GM06990 (cell line): ENCODE measurements around the gene VPS16.
"Not testable (repeated sequence)": the region's sequence is repeated elsewhere in the genome, so short reads cannot be mapped to it uniquely, and the experiment has no call there.

Experiments used
- DNase-seq: peaks from one replicate; pipeline ENCODE4 v3.0.0-alpha.2; 2011; ENCODE audit not compliant: insufficient read length; ENCODE audit errors: extremely low read depth
- H3K27me3 ChIP-seq: replicated peaks from 2 replicates; pipeline ENCODE4 v1.6.0; 2011; ENCODE audit warnings: low read length; ENCODE audit not compliant: control insufficient read depth, insufficient read depth
- H3K36me3 ChIP-seq: 2 replicates; pipeline ENCODE4 v1.5.1; 2011; ENCODE audit warnings: low read length; ENCODE audit not compliant: control insufficient read depth, insufficient read depth
- H3K4me3 ChIP-seq: replicated peaks from 2 replicates; pipeline ENCODE4 v1.5.1; 2011; ENCODE audit warnings: low read depth, mild to moderate bottlenecking, control low read depth, low read length
- TF ChIP-seq, protein P1 (sequence below): IDR thresholded peaks from 2 replicates; pipeline ENCODE4 v1.5.1; 2011; ENCODE audit warnings: low read length, control low read depth, mild to moderate bottlenecking, inconsistent platforms; ENCODE audit not compliant: insufficient read depth, poor library complexity, severe bottlenecking

VPS16 gene

GRCh38 chr20:2825761-2826160 is 14.8 kb upstream of the VPS16 start:
- TF ChIP-seq, protein P1, sequence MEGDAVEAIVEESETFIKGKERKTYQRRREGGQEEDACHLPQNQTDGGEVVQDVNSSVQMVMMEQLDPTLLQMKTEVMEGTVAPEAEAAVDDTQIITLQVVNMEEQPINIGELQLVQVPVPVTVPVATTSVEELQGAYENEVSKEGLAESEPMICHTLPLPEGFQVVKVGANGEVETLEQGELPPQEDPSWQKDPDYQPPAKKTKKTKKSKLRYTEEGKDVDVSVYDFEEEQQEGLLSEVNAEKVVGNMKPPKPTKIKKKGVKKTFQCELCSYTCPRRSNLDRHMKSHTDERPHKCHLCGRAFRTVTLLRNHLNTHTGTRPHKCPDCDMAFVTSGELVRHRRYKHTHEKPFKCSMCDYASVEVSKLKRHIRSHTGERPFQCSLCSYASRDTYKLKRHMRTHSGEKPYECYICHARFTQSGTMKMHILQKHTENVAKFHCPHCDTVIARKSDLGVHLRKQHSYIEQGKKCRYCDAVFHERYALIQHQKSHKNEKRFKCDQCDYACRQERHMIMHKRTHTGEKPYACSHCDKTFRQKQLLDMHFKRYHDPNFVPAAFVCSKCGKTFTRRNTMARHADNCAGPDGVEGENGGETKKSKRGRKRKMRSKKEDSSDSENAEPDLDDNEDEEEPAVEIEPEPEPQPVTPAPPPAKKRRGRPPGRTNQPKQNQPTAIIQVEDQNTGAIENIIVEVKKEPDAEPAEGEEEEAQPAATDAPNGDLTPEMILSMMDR: no peak
- Histone ChIP-seq H3K36me3 (no peaks in the 10 kb centered on the region), H3K27me3 (no peaks in the 10 kb centered on the region), H3K4me3 (no peak overlapping the region)
- DNase-seq: no peak

DNA sequence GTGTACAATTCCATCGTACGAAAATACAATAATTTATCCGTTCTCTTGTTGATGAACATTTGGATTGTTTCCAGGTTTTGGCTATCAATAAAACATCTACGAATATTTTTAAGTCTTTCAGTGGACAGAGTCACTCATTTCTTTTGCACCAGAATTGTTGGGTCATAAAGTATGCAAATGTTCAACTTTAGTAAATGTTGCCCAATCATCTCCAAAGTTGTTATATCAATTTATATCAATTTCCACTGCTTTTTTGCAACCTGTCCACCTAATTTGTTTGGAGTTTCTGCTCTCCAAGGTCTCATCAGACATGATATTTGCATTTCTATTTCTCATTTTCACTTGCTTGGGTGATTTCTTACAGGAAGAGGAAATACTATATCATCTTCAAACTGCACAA is 13.9 kb upstream of the VPS16 start:
- H3K27me3 ChIP-seq: no peaks in the 10 kb centered on the region
- no peak for DNase-seq
- H3K36me3 ChIP-seq: no peaks in the 10 kb centered on the region
- TF ChIP-seq, protein P1: no peak
- H3K4me3 ChIP-seq: no peak overlapping the region

GRCh38 chr20:2829376-2829775 is 11.2 kb upstream of the VPS16 start:
- H3K36me3 ChIP-seq: no peaks in the 10 kb centered on the region
- no peaks in the 10 kb centered on the region for H3K27me3 ChIP-seq
- no peak overlapping the region for H3K4me3 ChIP-seq
- no peak for DNase-seq
- TF ChIP-seq, protein P1: no peak

- H3K27me3 ChIP-seq, H3K4me3 ChIP-seq, DNase-seq, H3K36me3 ChIP-seq: not testable (repeated sequence)
Observed at GRCh38 chr20:2831206-2831605, 9.3 kb upstream of the VPS16 start.

DNA sequence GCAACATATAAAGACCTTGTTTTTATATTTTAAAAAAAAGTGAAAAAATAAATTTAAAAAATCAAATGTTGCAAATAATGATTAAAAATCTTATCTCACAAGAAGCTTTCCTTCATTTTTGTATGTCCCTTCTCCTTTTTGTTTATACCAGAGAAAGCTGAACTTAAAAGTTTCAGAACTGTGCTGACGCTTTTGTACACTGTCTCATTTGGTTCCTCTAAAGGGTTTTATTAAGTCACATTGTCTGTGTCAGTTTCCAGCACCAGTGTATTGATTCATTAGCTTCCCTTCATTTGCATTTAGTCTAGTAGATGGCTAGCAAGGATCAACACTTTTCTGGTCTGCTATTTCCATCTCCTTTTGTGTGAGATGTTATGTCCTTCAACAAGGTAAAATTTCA is 6.8 kb upstream of the VPS16 start:
- Histone ChIP-seq H3K4me3 (no peak overlapping the region), H3K27me3 (no peaks in the 10 kb centered on the region), H3K36me3 (no peaks in the 10 kb centered on the region; the same call in 1 of the 2 replicates)
- no peak for DNase-seq
- TF ChIP-seq, protein P1: no peak

- DNase-seq: no peak
- TF ChIP-seq, protein P1: no peak
- Histone ChIP-seq H3K4me3 (no peak overlapping the region), H3K27me3 (no peaks in the 10 kb centered on the region), H3K36me3 (no peaks in the 10 kb centered on the region; the same call in 1 of the 2 replicates)
Observed at GRCh38 chr20:2834401-2835110, 6.0 kb upstream of the VPS16 start.
